ENCODE results near the gene SLC35F3. TPM values are rescaled to one million over a fixed set of nuclear protein-coding genes. Genes with fewer than 3 reads are reported as not detected.

Gene SLC35F3
- total and polyA plus RNA-seq, 12 donors: 0.12 to 3.2 (median 0.46) TPM

- intact Hi-C loops (cut with DNase I): no loop called here
- WGBS, 4 donors: 36 to 51% (median 44%) methylated on average over 6 of the region's 6 CpGs
Observed at GRCh38 chr1:234303231-234303630, 398.8 kb downstream of the SLC35F3 start.

GRCh38 chr1:234307726-234308125 lies 403.2 kb downstream of the SLC35F3 start:
- WGBS, 4 donors: 78 to 85% (median 81%) methylated on average over 6 of the region's 6 CpGs
- no peaks in the 10 kb centered on the region for H3K9me3 ChIP-seq (replicated peaks in 1 of 3)
- intact Hi-C loops (cut with DNase I): no loop called here
- H3K4me3 ChIP-seq: no peak overlapping the region
- H3K27ac ChIP-seq: no peak overlapping the region
- H3K36me3 ChIP-seq (replicated peaks in 1 of 2): no peaks in the 10 kb centered on the region
- no peaks in the 10 kb centered on the region for H3K27me3 ChIP-seq
- H3K4me1 ChIP-seq (replicated peaks in 1 of 2): no peaks in the 10 kb centered on the region
- DNase-seq: no peak
- TF ChIP-seq CTCF (IDR thresholded peaks at IDR 0.05) (no peak), POLR2A (IDR thresholded peaks at IDR 0.05) (no peak)

More at GRCh38 chr1:234303231-234303630, 398.8 kb downstream of the SLC35F3 start:
- no peak for TF ChIP-seq CTCF (IDR thresholded peaks at IDR 0.05)
- no peak for TF ChIP-seq POLR2A (IDR thresholded peaks at IDR 0.05)
- H3K27ac ChIP-seq: no peak overlapping the region
- no peaks in the 10 kb centered on the region for H3K4me1 ChIP-seq (replicated peaks in 1 of 2)
- H3K4me3 ChIP-seq: no peak overlapping the region
- H3K36me3 ChIP-seq (replicated peaks in 1 of 2): no peaks in the 10 kb centered on the region
- H3K27me3 ChIP-seq: no peaks in the 10 kb centered on the region
- H3K9me3 ChIP-seq (replicated peaks in 1 of 3): no peaks in the 10 kb centered on the region
- DNase-seq: no peak

GRCh38 chr1:234309243-234309597 lies 404.7 kb downstream of the SLC35F3 start:
- intact Hi-C loops (cut with DNase I): no loop called here
- Histone ChIP-seq H3K9me3 (replicated peaks in 1 of 3) (no peaks in the 10 kb centered on the region), H3K36me3 (replicated peaks in 1 of 2) (no peaks in the 10 kb centered on the region), H3K4me3 (no peak overlapping the region), H3K4me1 (replicated peaks in 1 of 2) (no peaks in the 10 kb centered on the region), H3K27me3 (no peaks in the 10 kb centered on the region), H3K27ac (no peak overlapping the region)
- no peak for DNase-seq
- TF ChIP-seq CTCF (IDR thresholded peaks at IDR 0.05) (no peak), POLR2A (IDR thresholded peaks at IDR 0.05) (no peak)
- 69 to 73% (median 71%) methylated on average over 3 to 4 of the region's 4 CpGs for WGBS, 4 donors

- DNase-seq: peak; percentile 51 to 88 (median 68)
- TF ChIP-seq CTCF (IDR thresholded peaks at IDR 0.05) (peak; percentile 64 to 87 (median 81)), POLR2A (IDR thresholded peaks at IDR 0.05) (no peak)
- Histone ChIP-seq H3K36me3 (replicated peaks in 1 of 2) (no peaks in the 10 kb centered on the region), H3K9me3 (replicated peaks in 1 of 3) (no peaks in the 10 kb centered on the region), H3K27me3 (no peaks in the 10 kb centered on the region), H3K4me1 (replicated peaks in 1 of 2) (no peaks in the 10 kb centered on the region), H3K27ac (no peak overlapping the region), H3K4me3 (no peak overlapping the region)
- intact Hi-C loops (cut with DNase I): no loop called here
- whole genome bisulfite sequencing, 4 donors: 34 to 45% (median 40%) methylated on average over 20 to 26 of the region's 26 CpGs
Observed at GRCh38 chr1:234309598-234310459, 405.4 kb downstream of the SLC35F3 start.

Measured in adrenal gland (tissue), 12 donors.